Measurements from ENCODE around the gene SCP2.

GRCh38 chr1:53026254-53026653, 99.2 kb downstream of the SCP2 start:
- TF ChIP-seq CTCF (IDR thresholded peaks at IDR 0.05; ENCODE audit: insufficient read depth, low read length) = no peak
- no peak for TF ChIP-seq REST (IDR thresholded peaks at IDR 0.05; ENCODE audit: insufficient replicate concordance, low read depth)
- no peak for TF ChIP-seq GABPA (IDR thresholded peaks at IDR 0.05; ENCODE audit: low read depth)

All from HL-60 (cell line).